GM23338 (cell line): ENCODE measurements around the gene ERMN. TPM values are rescaled to one million over a fixed set of nuclear protein-coding genes. Genes with fewer than 3 reads are reported as not detected.

ENCODE experiments used
- ATAC-seq: fragments of 200-7000 bp; cut with Tn5 transposase; 3 replicates; pipeline ENCODE4 v1.9.1; 2020
- DNase-seq: peaks from one replicate; pipeline ENCODE4 v3.0.0-alpha.2; 2015; ENCODE audit warnings: low spot score
- H2AFZ ChIP-seq: fragments of 200-600 bp; sonication (generic); 2 replicates; pipeline ENCODE4 v1.8.0; 2016; ENCODE audit warnings: antibody characterized with exemption, mild to moderate bottlenecking, moderate library complexity
- H3F3A ChIP-seq: fragments of 200-600 bp; sonication (generic); replicated peaks from 2 replicates; pipeline ENCODE4 v1.8.0; 2017; ENCODE audit warnings: antibody characterized with exemption, mixed run types, low read depth
- H3K27ac ChIP-seq: fragments of 200-600 bp; sonication (generic); 2 replicates; pipeline ENCODE4 v1.6.1; 2016; ENCODE audit warnings: low read depth
- H3K27me3 ChIP-seq: fragments of 200-600 bp; sonication (generic); 2 replicates; pipeline ENCODE4 v1.8.0; 2016; ENCODE audit warnings: mild to moderate bottlenecking, mixed run types, moderate library complexity; ENCODE audit not compliant: insufficient read depth
- H3K36me3 ChIP-seq: fragments of 200-600 bp; sonication (generic); 2 replicates; pipeline ENCODE4 v1.8.0; 2016; ENCODE audit warnings: mild to moderate bottlenecking; ENCODE audit not compliant: insufficient read depth
- H3K4me1 ChIP-seq: fragments of 200-600 bp; sonication (generic); 2 replicates; pipeline ENCODE4 v1.8.0; 2016; ENCODE audit warnings: mild to moderate bottlenecking, moderate library complexity; ENCODE audit not compliant: insufficient read depth
- H3K4me2 ChIP-seq: fragments of 200-600 bp; sonication (generic); 2 replicates; pipeline ENCODE4 v1.7.1; 2017; ENCODE audit warnings: mixed run types
- H3K4me3 ChIP-seq: fragments of 200-600 bp; sonication (generic); 2 replicates; pipeline ENCODE4 v1.6.1; 2016; ENCODE audit warnings: mixed run types
- H3K79me2 ChIP-seq: fragments of 200-600 bp; sonication (generic); replicated peaks from 2 replicates; pipeline ENCODE4 v1.8.0; 2017; ENCODE audit warnings: mild to moderate bottlenecking; ENCODE audit not compliant: insufficient read depth
- H3K9me2 ChIP-seq: fragments of 200-600 bp; sonication (generic); 2 replicates; pipeline ENCODE4 v1.8.0; 2017; ENCODE audit not compliant: insufficient read depth
- H4K20me1 ChIP-seq: fragments of 200-600 bp; sonication (generic); replicated peaks from 2 replicates; pipeline ENCODE4 v1.8.0; 2017; ENCODE audit warnings: mild to moderate bottlenecking; ENCODE audit not compliant: insufficient read depth
- H3K27ac Mint-ChIP-seq: 2 replicates; pipeline ENCODE4 v1.8.0; 2020; ENCODE audit warnings: inconsistent platforms, mild to moderate bottlenecking, moderate library complexity, mixed read lengths
- H3K27me3 Mint-ChIP-seq: 3 replicates; pipeline ENCODE4 v1.8.0; 2022; ENCODE audit warnings: low read depth, mild to moderate bottlenecking, moderate library complexity, mixed read lengths, inconsistent platforms; ENCODE audit not compliant: insufficient read depth, poor library complexity
- H3K36me3 Mint-ChIP-seq: 3 replicates; pipeline ENCODE4 v1.8.0; 2021; ENCODE audit warnings: low read depth, mild to moderate bottlenecking, inconsistent platforms, moderate library complexity, mixed read lengths
- H3K4me1 Mint-ChIP-seq: 3 replicates; pipeline ENCODE4 v1.8.0; 2020; ENCODE audit warnings: mild to moderate bottlenecking, inconsistent platforms, mixed read lengths
- H3K4me3 Mint-ChIP-seq: 3 replicates; pipeline ENCODE4 v1.8.0; 2021; ENCODE audit warnings: moderate library complexity, mild to moderate bottlenecking, inconsistent platforms, mixed read lengths
- H3K9me3 Mint-ChIP-seq: 3 replicates; pipeline ENCODE4 v1.8.0; 2020; ENCODE audit warnings: moderate library complexity, mild to moderate bottlenecking, inconsistent platforms, mixed read lengths
- CREB1 ChIP-seq: fragments of 250-450 bp; sonication (Bioruptor Pico); IDR thresholded peaks from 2 replicates; pipeline ENCODE4 v1.5.0; 2020; ENCODE audit warnings: low read depth, mild to moderate bottlenecking, moderate library complexity
- EZH2 ChIP-seq: fragments of 200-600 bp; sonication (generic); IDR thresholded peaks from one replicate; pipeline ENCODE4 v1.8.0; 2017; ENCODE audit warnings: antibody characterized with exemption, mild to moderate bottlenecking, low read depth; ENCODE audit not compliant: unreplicated experiment
- EZH2phosphoT487 ChIP-seq: fragments of 200-600 bp; sonication (generic); IDR thresholded peaks from one replicate; pipeline ENCODE4 v1.8.1; 2018; ENCODE audit warnings: antibody characterized with exemption; ENCODE audit not compliant: unreplicated experiment
- JUNB ChIP-seq: IDR thresholded peaks from one replicate; pipeline ENCODE4 v1.6.1; 2016; ENCODE audit warnings: antibody characterized with exemption; ENCODE audit not compliant: unreplicated experiment
- NANOG ChIP-seq: IDR thresholded peaks from 2 replicates; pipeline ENCODE4 v1.6.1; 2016; ENCODE audit warnings: antibody characterized with exemption, borderline replicate concordance
- POLR2AphosphoS5 ChIP-seq: IDR thresholded peaks from 2 replicates; pipeline ENCODE4 v1.6.1; 2016; ENCODE audit warnings: antibody characterized with exemption, low read depth
- STAT1 ChIP-seq: IDR thresholded peaks from one replicate; pipeline ENCODE4 v1.6.1; 2016; ENCODE audit warnings: antibody characterized with exemption; ENCODE audit not compliant: unreplicated experiment
- ZNF331 ChIP-seq: fragments of 250-450 bp; sonication (Bioruptor Pico); IDR thresholded peaks from 2 replicates; pipeline ENCODE4 v1.5.0; 2020; ENCODE audit warnings: low read depth, mild to moderate bottlenecking, moderate library complexity
- polyA plus RNA-seq: library from polyadenylated mRNA; unstranded; fragments of >200 nt; fragmentation: Nextera tagmentation; extraction: Ambion mirVana; gene quantifications from 2 replicates; pipeline ENCODE4 v1.2.1, GENCODE V29; 2016
- total RNA-seq: library from RNA; depleted of rRNA; stranded (reverse); fragments of >200 nt; shearing (Covaris generic); gene quantifications from 2 replicates; pipeline ENCODE4 v1.2.3, GENCODE V29; 2014
- TF ChIP-seq, protein P1 (sequence below): fragments of 250-450 bp; sonication (Bioruptor Pico); IDR thresholded peaks from 2 replicates; pipeline ENCODE4 v1.5.0; 2020; ENCODE audit warnings: mild to moderate bottlenecking, moderate library complexity
- TF ChIP-seq, protein P2 (sequence below), 2 experiments: fragments of 200-600 bp in 1 of 2; sonication (generic) in 1 of 2; conservative IDR thresholded peaks; 2 replicates each; pipeline versions ENCODE4 v1.5.1 to v1.6.1; 2016 to 2017; ENCODE audit warnings: antibody characterized with exemption in 2 of 2, low read depth in 2 of 2, mild to moderate bottlenecking in 2 of 2, moderate library complexity in 1 of 2
- TF ChIP-seq, protein P3 (sequence below): IDR thresholded peaks from 2 replicates; pipeline ENCODE4 v1.6.1; 2016; ENCODE audit warnings: antibody characterized with exemption

ERMN gene
- total and polyA plus RNA-seq, 2 experiments from 2014 or later: 0.35 to 0.44 TPM

DNA sequence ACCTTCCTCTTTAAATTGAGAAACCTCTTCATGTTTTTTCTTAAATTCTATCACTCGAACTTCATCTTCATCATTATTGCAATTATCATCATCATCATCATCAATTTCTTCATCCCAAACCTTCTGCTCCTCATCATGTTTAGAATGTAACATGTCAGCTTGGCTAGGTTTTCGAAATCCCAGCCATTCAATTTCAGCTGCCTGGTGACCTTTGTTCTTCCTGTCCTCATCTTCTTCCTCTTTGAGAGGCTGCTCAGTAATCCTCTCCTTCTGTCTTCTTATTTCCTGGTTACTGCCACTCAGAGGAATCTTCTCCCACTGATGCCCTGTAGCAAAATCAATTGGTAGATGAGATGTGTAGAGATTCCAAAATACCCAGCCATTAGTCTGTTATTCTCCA is 4.2 kb downstream of the ERMN start:
- TF ChIP-seq, protein P1, sequence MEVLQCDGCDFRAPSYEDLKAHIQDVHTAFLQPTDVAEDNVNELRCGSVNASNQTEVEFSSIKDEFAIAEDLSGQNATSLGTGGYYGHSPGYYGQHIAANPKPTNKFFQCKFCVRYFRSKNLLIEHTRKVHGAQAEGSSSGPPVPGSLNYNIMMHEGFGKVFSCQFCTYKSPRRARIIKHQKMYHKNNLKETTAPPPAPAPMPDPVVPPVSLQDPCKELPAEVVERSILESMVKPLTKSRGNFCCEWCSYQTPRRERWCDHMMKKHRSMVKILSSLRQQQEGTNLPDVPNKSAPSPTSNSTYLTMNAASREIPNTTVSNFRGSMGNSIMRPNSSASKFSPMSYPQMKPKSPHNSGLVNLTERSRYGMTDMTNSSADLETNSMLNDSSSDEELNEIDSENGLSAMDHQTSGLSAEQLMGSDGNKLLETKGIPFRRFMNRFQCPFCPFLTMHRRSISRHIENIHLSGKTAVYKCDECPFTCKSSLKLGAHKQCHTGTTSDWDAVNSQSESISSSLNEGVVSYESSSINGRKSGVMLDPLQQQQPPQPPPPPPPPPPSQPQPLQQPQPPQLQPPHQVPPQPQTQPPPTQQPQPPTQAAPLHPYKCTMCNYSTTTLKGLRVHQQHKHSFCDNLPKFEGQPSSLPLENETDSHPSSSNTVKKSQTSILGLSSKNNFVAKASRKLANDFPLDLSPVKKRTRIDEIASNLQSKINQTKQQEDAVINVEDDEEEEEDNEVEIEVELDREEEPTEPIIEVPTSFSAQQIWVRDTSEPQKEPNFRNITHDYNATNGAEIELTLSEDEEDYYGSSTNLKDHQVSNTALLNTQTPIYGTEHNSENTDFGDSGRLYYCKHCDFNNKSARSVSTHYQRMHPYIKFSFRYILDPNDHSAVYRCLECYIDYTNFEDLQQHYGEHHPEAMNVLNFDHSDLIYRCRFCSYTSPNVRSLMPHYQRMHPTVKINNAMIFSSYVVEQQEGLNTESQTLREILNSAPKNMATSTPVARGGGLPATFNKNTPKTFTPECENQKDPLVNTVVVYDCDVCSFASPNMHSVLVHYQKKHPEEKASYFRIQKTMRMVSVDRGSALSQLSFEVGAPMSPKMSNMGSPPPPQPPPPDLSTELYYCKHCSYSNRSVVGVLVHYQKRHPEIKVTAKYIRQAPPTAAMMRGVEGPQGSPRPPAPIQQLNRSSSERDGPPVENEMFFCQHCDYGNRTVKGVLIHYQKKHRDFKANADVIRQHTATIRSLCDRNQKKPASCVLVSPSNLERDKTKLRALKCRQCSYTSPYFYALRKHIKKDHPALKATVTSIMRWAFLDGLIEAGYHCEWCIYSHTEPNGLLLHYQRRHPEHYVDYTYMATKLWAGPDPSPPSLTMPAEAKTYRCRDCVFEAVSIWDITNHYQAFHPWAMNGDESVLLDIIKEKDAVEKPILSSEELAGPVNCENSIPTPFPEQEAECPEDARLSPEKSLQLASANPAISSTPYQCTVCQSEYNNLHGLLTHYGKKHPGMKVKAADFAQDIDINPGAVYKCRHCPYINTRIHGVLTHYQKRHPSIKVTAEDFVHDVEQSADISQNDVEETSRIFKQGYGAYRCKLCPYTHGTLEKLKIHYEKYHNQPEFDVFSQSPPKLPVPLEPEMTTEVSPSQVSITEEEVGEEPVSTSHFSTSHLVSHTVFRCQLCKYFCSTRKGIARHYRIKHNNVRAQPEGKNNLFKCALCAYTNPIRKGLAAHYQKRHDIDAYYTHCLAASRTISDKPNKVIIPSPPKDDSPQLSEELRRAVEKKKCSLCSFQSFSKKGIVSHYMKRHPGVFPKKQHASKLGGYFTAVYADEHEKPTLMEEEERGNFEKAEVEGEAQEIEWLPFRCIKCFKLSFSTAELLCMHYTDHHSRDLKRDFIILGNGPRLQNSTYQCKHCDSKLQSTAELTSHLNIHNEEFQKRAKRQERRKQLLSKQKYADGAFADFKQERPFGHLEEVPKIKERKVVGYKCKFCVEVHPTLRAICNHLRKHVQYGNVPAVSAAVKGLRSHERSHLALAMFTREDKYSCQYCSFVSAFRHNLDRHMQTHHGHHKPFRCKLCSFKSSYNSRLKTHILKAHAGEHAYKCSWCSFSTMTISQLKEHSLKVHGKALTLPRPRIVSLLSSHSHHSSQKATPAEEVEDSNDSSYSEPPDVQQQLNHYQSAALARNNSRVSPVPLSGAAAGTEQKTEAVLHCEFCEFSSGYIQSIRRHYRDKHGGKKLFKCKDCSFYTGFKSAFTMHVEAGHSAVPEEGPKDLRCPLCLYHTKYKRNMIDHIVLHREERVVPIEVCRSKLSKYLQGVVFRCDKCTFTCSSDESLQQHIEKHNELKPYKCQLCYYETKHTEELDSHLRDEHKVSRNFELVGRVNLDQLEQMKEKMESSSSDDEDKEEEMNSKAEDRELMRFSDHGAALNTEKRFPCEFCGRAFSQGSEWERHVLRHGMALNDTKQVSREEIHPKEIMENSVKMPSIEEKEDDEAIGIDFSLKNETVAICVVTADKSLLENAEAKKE: no peak
- TF ChIP-seq NANOG (no peak), POLR2AphosphoS5 (no peak)
- Histone ChIP-seq H3K4me1 (peaks cover 28% of the 10 kb centered on the region), H3K79me2 (no peaks in the 10 kb centered on the region), H4K20me1 (no peaks in the 10 kb centered on the region), H3K4me2 (no peak overlapping the region), H3K36me3 (no peaks in the 10 kb centered on the region), H2AFZ (no peak overlapping the region), H3K9me2 (peaks cover 10% of the 10 kb centered on the region; the same call in 1 of the 2 replicates), H3K27ac (no peak overlapping the region), H3K27me3 (no peaks in the 10 kb centered on the region), H3F3A (no peaks in the 10 kb centered on the region), H3K4me3 (no peak overlapping the region)
- no peak for DNase-seq
- Mint-ChIP-seq H3K4me3 (no peak overlapping the region), H3K4me1 (peaks cover 41% of the 10 kb centered on the region), H3K36me3 (no peaks in the 10 kb centered on the region), H3K27me3 (no peaks in the 10 kb centered on the region), H3K9me3 (no peaks in the 10 kb centered on the region), H3K27ac (no peak overlapping the region)
- ATAC-seq: no peak

DNA sequence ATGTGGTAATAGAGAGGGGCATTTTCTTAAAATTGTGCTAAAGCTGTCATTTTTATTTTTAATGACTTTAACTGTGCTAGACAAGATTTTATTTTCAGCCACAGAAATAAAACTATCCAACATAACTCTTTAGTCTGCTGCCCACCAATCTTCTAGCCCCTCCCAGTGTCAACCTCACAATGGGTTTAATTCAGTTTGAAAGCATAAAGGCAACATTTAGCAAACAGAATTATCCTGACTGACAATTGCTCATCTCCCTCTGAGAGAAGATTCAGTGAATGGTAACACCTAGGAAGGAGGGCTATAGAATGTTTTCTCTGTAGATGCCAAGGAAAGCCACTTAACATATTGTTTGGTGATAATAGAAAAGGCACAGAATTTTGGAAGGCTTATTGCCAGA is 5.2 kb downstream of the ERMN start:
- DNase-seq: no peak
- no peak for ATAC-seq
- H3K27ac ChIP-seq: no peak overlapping the region
- H3F3A ChIP-seq: no peaks in the 10 kb centered on the region
- no peak overlapping the region for H3K4me3 ChIP-seq
- no peak overlapping the region for H3K27ac Mint-ChIP-seq
- peaks cover 42% of the 10 kb centered on the region for H3K4me1 Mint-ChIP-seq
- H3K27me3 Mint-ChIP-seq: no peaks in the 10 kb centered on the region
- no peaks in the 10 kb centered on the region for H3K9me3 Mint-ChIP-seq
- H3K36me3 ChIP-seq: no peaks in the 10 kb centered on the region
- H3K36me3 Mint-ChIP-seq: no peaks in the 10 kb centered on the region
- H3K9me2 ChIP-seq: peaks cover 10% of the 10 kb centered on the region; the same call in 1 of the 2 replicates
- H3K79me2 ChIP-seq: no peaks in the 10 kb centered on the region
- H4K20me1 ChIP-seq: no peaks in the 10 kb centered on the region
- no peak overlapping the region for H3K4me3 Mint-ChIP-seq
- H3K4me2 ChIP-seq: no peak overlapping the region
- no peak overlapping the region for H2AFZ ChIP-seq
- H3K4me1 ChIP-seq: peaks cover 30% of the 10 kb centered on the region
- H3K27me3 ChIP-seq: no peaks in the 10 kb centered on the region
- TF ChIP-seq, protein P2, sequence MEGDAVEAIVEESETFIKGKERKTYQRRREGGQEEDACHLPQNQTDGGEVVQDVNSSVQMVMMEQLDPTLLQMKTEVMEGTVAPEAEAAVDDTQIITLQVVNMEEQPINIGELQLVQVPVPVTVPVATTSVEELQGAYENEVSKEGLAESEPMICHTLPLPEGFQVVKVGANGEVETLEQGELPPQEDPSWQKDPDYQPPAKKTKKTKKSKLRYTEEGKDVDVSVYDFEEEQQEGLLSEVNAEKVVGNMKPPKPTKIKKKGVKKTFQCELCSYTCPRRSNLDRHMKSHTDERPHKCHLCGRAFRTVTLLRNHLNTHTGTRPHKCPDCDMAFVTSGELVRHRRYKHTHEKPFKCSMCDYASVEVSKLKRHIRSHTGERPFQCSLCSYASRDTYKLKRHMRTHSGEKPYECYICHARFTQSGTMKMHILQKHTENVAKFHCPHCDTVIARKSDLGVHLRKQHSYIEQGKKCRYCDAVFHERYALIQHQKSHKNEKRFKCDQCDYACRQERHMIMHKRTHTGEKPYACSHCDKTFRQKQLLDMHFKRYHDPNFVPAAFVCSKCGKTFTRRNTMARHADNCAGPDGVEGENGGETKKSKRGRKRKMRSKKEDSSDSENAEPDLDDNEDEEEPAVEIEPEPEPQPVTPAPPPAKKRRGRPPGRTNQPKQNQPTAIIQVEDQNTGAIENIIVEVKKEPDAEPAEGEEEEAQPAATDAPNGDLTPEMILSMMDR (conservative IDR thresholded peaks at IDR 0.05; ENCODE audit: low read depth in 2 of 2): no peak
- TF ChIP-seq STAT1 (no peak), ZNF331 (CRISPR knock-in tag) (no peak), JUNB (no peak), EZH2 (no peak), CREB1 (no peak), NANOG (no peak), EZH2phosphoT487 (no peak)
- TF ChIP-seq, protein P3, sequence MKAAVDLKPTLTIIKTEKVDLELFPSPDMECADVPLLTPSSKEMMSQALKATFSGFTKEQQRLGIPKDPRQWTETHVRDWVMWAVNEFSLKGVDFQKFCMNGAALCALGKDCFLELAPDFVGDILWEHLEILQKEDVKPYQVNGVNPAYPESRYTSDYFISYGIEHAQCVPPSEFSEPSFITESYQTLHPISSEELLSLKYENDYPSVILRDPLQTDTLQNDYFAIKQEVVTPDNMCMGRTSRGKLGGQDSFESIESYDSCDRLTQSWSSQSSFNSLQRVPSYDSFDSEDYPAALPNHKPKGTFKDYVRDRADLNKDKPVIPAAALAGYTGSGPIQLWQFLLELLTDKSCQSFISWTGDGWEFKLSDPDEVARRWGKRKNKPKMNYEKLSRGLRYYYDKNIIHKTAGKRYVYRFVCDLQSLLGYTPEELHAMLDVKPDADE: no peak
